GM21576 (cell line): ENCODE data around the gene PACSIN1.

Source experiments
- ATAC-seq: cut with Tn5 transposase; IDR thresholded peaks from one replicate; pipeline ENCODE4 v1.9.1; 2021; ENCODE audit warnings: mild to moderate bottlenecking, moderate library complexity; ENCODE audit not compliant: unreplicated experiment

Gene PACSIN1

DNA sequence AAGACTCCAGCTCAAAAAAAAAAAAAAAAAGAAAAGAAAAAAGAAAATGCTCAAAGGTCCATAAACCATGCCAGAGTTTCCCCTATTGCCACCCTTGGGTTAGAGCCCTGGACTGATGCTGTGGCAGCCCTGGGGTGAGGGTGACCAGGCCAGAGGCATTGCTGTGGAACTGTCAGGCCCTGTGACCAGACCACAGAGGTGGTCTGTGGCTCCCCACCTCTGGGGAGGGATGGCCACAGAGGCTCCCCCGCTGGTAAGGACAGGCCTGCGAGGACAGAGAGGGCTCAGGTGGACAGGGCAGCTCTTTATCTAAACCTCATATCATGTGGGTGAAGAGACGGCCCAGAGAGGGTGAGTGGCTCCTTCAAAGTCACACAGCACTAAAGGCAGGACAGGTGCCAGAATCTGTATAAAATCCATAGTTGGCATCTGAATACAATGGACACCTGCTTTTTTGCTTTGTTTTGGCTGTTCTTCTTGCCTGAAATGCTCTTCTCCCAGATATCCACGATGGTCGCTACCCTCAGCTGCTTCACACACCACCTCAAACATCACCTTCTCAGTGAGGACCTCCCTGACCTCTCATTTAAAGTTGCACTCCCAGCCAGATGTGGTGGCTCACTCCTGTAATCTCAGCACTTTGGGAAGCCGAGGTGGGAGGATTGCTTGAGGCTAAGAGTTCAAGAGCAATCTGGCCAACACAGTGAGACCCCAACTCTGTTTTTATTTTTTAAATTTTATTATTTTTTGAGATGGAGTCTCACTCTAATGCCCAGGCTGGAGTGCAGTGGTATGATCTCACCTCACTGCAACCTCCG lies 112.8 kb downstream of the PACSIN1 start:
- no peak for ATAC-seq

DNA sequence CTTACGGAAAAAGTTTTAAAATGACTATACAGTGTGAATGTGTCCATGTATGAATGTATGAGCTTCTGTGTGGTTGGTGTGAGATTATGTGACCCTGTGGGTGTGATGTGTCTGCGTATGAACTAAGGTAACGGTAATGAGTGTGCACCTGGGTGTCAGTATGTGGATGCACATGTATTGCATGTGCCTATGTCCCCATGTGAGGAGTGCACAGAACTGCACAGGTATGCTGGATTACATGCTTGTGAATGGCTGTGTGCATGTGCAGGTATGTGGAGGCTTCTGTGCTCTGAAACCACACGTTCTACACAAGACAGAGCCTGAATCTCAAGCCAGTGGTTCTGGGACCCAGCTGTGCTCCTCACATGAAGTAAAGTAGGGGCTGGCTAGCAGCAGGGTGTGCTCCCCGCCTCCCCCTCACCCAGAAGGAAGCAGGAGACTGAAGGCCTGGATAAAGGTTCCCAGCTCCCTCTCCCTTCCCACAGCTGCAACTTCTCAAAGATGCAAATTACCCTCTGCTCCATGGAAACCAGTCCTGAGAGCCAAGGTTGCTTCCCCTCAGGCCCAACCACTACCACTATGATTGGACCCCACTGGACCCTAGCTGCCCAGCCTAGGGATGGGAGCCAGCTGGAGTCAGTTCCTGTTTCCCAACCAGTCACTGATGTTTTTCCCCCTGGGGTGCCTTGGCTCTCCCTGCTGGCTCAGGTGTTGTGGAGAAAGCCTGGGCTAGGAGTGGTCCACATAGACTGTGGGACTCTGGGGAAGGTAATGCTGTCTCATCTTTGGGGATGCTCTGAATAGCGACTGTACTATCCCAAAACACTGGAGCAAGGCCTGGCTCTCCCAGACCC lies 115.1 kb downstream of the PACSIN1 start:
- no peak for ATAC-seq

- ATAC-seq = no peak
Measured at GRCh38 chr6:34581561-34581920, 115.7 kb downstream of the PACSIN1 start.

GRCh38 chr6:34583461-34583860 lies 117.6 kb downstream of the PACSIN1 start:
- no peak for ATAC-seq

DNA sequence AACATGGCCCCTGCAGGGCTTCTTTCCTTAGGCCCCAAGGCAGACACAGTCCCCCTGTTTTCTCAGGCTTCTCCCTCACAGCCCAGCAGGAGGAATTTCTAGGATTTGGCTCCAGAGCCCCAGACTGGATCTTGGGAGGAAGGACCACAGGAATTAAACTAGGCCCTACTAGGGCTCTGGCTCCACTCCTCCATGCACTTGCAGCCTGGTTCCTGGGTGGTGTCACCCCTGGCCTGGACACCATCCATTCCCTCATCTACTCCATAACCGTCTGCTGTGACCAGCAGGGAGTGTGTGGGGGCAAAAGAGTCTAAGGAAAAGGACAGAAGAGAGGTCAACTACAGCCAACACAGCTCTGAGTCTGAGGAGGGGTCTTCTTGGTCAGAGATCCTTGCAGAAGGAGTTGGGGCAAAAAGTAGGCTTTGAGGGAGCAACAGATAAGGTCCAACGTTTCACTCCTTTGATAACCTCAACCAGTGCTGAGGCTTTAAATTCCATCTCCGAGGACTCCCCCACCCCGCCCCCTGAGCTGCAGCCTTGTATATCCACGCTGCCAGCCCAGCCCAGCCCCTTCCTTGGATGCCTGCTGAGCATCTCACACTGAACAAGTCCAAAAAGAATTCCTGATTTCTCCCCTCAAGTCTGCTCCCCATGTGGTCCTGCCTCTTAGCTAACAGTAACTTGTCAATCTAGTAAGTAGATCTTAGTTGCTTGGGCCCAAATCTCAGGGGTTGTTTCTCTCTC lies 118.2 kb downstream of the PACSIN1 start:
- ATAC-seq = no peak

- no peak for ATAC-seq
Measured at GRCh38 chr6:34584694-34585093, 118.8 kb downstream of the PACSIN1 start.
